ENCODE results near the gene TDG.

The TDG gene

GRCh38 chr12:103965590-103966504 lies at the start of gene TDG:
TDG (plus strand) TSS chr12:103965872; CDS start chr12:103966038, 166 bp downstream.
- peak; percentile 99 for DNase-seq (ENCODE audit: low spot score)

- DNase-seq (ENCODE audit: low spot score) = no peak
Observed at GRCh38 chr12:103917873-103918272, 47.8 kb upstream of the TDG start.

- DNase-seq (ENCODE audit: low spot score) = no peak
Observed at GRCh38 chr12:103924761-103925641, 40.7 kb upstream of the TDG start.

GRCh38 chr12:103928682-103929045 lies 37.0 kb upstream of the TDG start:
- peak; percentile 14 for DNase-seq (ENCODE audit: low spot score)

- peak; percentile 97 for DNase-seq (ENCODE audit: low spot score)
Observed at GRCh38 chr12:103929046-103929783, 36.5 kb upstream of the TDG start.

- DNase-seq (ENCODE audit: low spot score) = no peak
Observed at GRCh38 chr12:103929784-103930033, 36.0 kb upstream of the TDG start.

GRCh38 chr12:103930034-103930786 lies 35.5 kb upstream of the TDG start, which contains the start of gene HSP90B1:
HSP90B1 (plus strand) TSS chr12:103930410; CDS start chr12:103930516, 106 bp downstream.
- peak; percentile 100 for DNase-seq (ENCODE audit: low spot score)

- DNase-seq (ENCODE audit: low spot score) = no peak
Observed at GRCh38 chr12:103930787-103931735, 34.6 kb upstream of the TDG start.

- DNase-seq (ENCODE audit: low spot score) = no peak
Observed at GRCh38 chr12:103933237-103933636, 32.4 kb upstream of the TDG start.

- no peak for DNase-seq (ENCODE audit: low spot score)
Observed at GRCh38 chr12:103936679-103937078, 29.0 kb upstream of the TDG start.

- no peak for DNase-seq (ENCODE audit: low spot score)
Observed at GRCh38 chr12:103944964-103945363, 20.7 kb upstream of the TDG start.

GRCh38 chr12:103947871-103948555 lies 17.7 kb upstream of the TDG start:
- DNase-seq (ENCODE audit: low spot score) = no peak

GRCh38 chr12:103948746-103949406 lies 16.8 kb upstream of the TDG start:
- no peak for DNase-seq (ENCODE audit: low spot score)

GRCh38 chr12:103952497-103952896 lies 13.2 kb upstream of the TDG start:
- no peak for DNase-seq (ENCODE audit: low spot score)

GRCh38 chr12:103955811-103956508 lies 9.7 kb upstream of the TDG start:
- peak; percentile 19 for DNase-seq (ENCODE audit: low spot score)

- no peak for DNase-seq (ENCODE audit: low spot score)
Observed at GRCh38 chr12:103956509-103957027, 9.1 kb upstream of the TDG start.

- DNase-seq (ENCODE audit: low spot score) = no peak
Observed at GRCh38 chr12:103957865-103958388, 7.7 kb upstream of the TDG start.

GRCh38 chr12:103958621-103959020 lies 7.1 kb upstream of the TDG start:
- no peak for DNase-seq (ENCODE audit: low spot score)

Measured in cerebellar cortex (tissue), 1 donor.